ENCODE data around the gene RPLP1.

Gene RPLP1

GRCh38 chr15:69452692-69453521, at the start of gene RPLP1:
Gene RPLP1, plus strand, starts transcription at chr15:69452818. Its CDS starts 131 bp downstream, at chr15:69452949.
- peak; percentile 95 for DNase-seq

GRCh38 chr15:69403594-69403993, 49.0 kb upstream of the RPLP1 start:
- no peak for DNase-seq

GRCh38 chr15:69405110-69405509, 47.5 kb upstream of the RPLP1 start:
- DNase-seq: no peak

GRCh38 chr15:69407719-69408400, 44.8 kb upstream of the RPLP1 start:
- no peak for DNase-seq

- DNase-seq: no peak
These were observed 43.8 kb upstream of the RPLP1 start for GRCh38 chr15:69408841-69409240.

- no peak for DNase-seq
These were observed 42.3 kb upstream of the RPLP1 start for GRCh38 chr15:69410248-69410874.

GRCh38 chr15:69412274-69412673, 40.3 kb upstream of the RPLP1 start:
- DNase-seq: no peak

- no peak for DNase-seq
These were observed 39.9 kb upstream of the RPLP1 start for GRCh38 chr15:69412701-69413100.

- DNase-seq: peak; percentile 92
These were observed 38.6 kb upstream of the RPLP1 start, which contains the start of gene KIF23 for GRCh38 chr15:69413822-69414700. Gene KIF23, plus strand, starts transcription at chr15:69414349. Its CDS starts 117 bp downstream, at chr15:69414466.

GRCh38 chr15:69414701-69415167, 37.9 kb upstream of the RPLP1 start:
- no peak for DNase-seq

GRCh38 chr15:69415381-69415780, 37.2 kb upstream of the RPLP1 start:
- DNase-seq: no peak

GRCh38 chr15:69417581-69417980, 35.0 kb upstream of the RPLP1 start:
- no peak for DNase-seq

- DNase-seq: no peak
These were observed 31.1 kb upstream of the RPLP1 start for GRCh38 chr15:69421498-69421897.

GRCh38 chr15:69422336-69422895, 30.2 kb upstream of the RPLP1 start:
- no peak for DNase-seq

GRCh38 chr15:69424001-69424400, 28.6 kb upstream of the RPLP1 start:
- no peak for DNase-seq

GRCh38 chr15:69424748-69425413, 27.7 kb upstream of the RPLP1 start:
- no peak for DNase-seq

- no peak for DNase-seq
These were observed 18.8 kb upstream of the RPLP1 start for GRCh38 chr15:69433831-69434230.

- DNase-seq: no peak
These were observed 18.4 kb upstream of the RPLP1 start for GRCh38 chr15:69434238-69434637.

GRCh38 chr15:69434679-69435078, 17.9 kb upstream of the RPLP1 start:
- DNase-seq: no peak

GRCh38 chr15:69435985-69436384, 16.6 kb upstream of the RPLP1 start:
- DNase-seq: no peak

GRCh38 chr15:69436951-69437350, 15.7 kb upstream of the RPLP1 start:
- DNase-seq: no peak

GRCh38 chr15:69439623-69440022, 13.0 kb upstream of the RPLP1 start:
- DNase-seq: no peak
